IMR-90 (cell line): ENCODE measurements around the gene CSNK2A1. TPM values are rescaled to one million over a fixed set of nuclear protein-coding genes. Genes with fewer than 3 reads are reported as not detected.

Source experiments
- ATAC-seq: fragments of 200-7000 bp; cut with Tn5 transposase; 2 replicates; pipeline ENCODE4 v1.9.1; 2020; ENCODE audit warnings: low read depth, mild to moderate bottlenecking, moderate library complexity
- BruUV-seq: library from RNA; stranded (reverse); fragments of 400-500 nt; replicated peaks from 2 replicates; lab custom pipeline; 2021; lab: Mats Ljungman, UMichigan
- CTCF ChIA-PET: fragments of 300-600 bp; formaldehyde crosslinking; extraction: SDS; loops from one replicate; lab custom pipeline; 2021; ENCODE audit warnings: antibody characterized with exemption; lab: Yijun Ruan, JAX
- POLR2A ChIA-PET: fragments of 300-600 bp; sonication (Branson Sonifier 250); formaldehyde crosslinking; loops from one replicate; lab custom pipeline; 2022; ENCODE audit warnings: antibody characterized with exemption; ENCODE audit not compliant: unreplicated experiment; lab: Charles Lee
- DNase-seq: peaks from one replicate; pipeline ENCODE4 v3.0.0; 2013
- H2AFZ ChIP-seq: replicated peaks from 2 replicates; pipeline ENCODE3; 2013; ENCODE audit warnings: low read length, mild to moderate bottlenecking; ENCODE audit not compliant: poor library complexity
- H2AK5ac ChIP-seq: 2 replicates; pipeline ENCODE4 v1.6.1; 2013; ENCODE audit warnings: low read depth, low read length, inconsistent platforms
- H2AK9ac ChIP-seq: replicated peaks from 2 replicates; pipeline ENCODE3; 2013; ENCODE audit warnings: mild to moderate bottlenecking, low read depth, low read length, moderate library complexity; ENCODE audit not compliant: poor library complexity
- H2BK120ac ChIP-seq: 2 replicates; pipeline ENCODE4 v1.6.1; 2013; ENCODE audit warnings: low read depth, low read length, inconsistent platforms
- H2BK15ac ChIP-seq: 3 replicates; pipeline ENCODE4 v1.6.1; 2013; ENCODE audit warnings: low read depth, low read length, inconsistent platforms
- H2BK20ac ChIP-seq: 2 replicates; pipeline ENCODE4 v1.6.1; 2013; ENCODE audit warnings: low read depth, mild to moderate bottlenecking, inconsistent platforms, low read length, moderate library complexity
- H2BK5ac ChIP-seq: 2 replicates; pipeline ENCODE4 v1.6.1; 2013; ENCODE audit warnings: mild to moderate bottlenecking, low read depth, low read length, inconsistent platforms; ENCODE audit not compliant: poor library complexity, severe bottlenecking
- H3K14ac ChIP-seq: replicated peaks from 2 replicates; pipeline ENCODE4 v1.6.1; 2013; ENCODE audit warnings: low read depth, low read length, inconsistent platforms
- H3K18ac ChIP-seq: 2 replicates; pipeline ENCODE4 v1.6.1; 2013; ENCODE audit warnings: low read depth, low read length, control low read depth
- H3K23ac ChIP-seq: 2 replicates; pipeline ENCODE4 v1.6.1; 2013; ENCODE audit warnings: low read depth, low read length, inconsistent platforms
- H3K27ac ChIP-seq: 2 replicates; pipeline ENCODE4 v1.5.1; 2013; ENCODE audit warnings: mild to moderate bottlenecking, control low read depth, low read length; ENCODE audit not compliant: insufficient read depth
- H3K27me3 ChIP-seq: 2 replicates; pipeline ENCODE4 v1.6.1; 2013; ENCODE audit warnings: low read length; ENCODE audit not compliant: control insufficient read depth, insufficient read depth
- H3K36me3 ChIP-seq: 2 replicates; pipeline ENCODE4 v1.6.1; 2013; ENCODE audit warnings: low read length, mixed read lengths; ENCODE audit not compliant: control insufficient read depth, insufficient read depth
- H3K4ac ChIP-seq: 2 replicates; pipeline ENCODE4 v1.6.1; 2013; ENCODE audit warnings: low read depth, low read length, inconsistent platforms
- H3K4me1 ChIP-seq: 2 replicates; pipeline ENCODE4 v1.6.1; 2013; ENCODE audit warnings: low read length, mixed read lengths; ENCODE audit not compliant: control insufficient read depth, insufficient read depth
- H3K4me2 ChIP-seq: 2 replicates; pipeline ENCODE4 v1.6.1; 2013; ENCODE audit warnings: low read depth, mild to moderate bottlenecking, control low read depth, low read length, moderate library complexity
- H3K4me3 ChIP-seq: 2 replicates; pipeline ENCODE4 v1.5.1; 2013; ENCODE audit warnings: low read depth, mild to moderate bottlenecking, control low read depth, low read length, moderate library complexity; ENCODE audit not compliant: insufficient read depth
- H3K56ac ChIP-seq: 2 replicates; pipeline ENCODE4 v1.6.1; 2013; ENCODE audit warnings: low read length, inconsistent platforms; ENCODE audit not compliant: insufficient read depth; ENCODE audit errors: extremely low read depth
- H3K79me1 ChIP-seq, 2 experiments: 2 replicates each; pipeline ENCODE4 v1.6.1; 2013; ENCODE audit warnings: low read length in 2 of 2, inconsistent platforms in 1 of 2, low read depth in 1 of 2
- H3K9ac ChIP-seq: 2 replicates; pipeline ENCODE4 v1.6.1; 2013; ENCODE audit warnings: low read depth, low read length, control low read depth
- H3K9me1 ChIP-seq: 2 replicates; pipeline ENCODE4 v1.6.1; 2013; ENCODE audit warnings: low read length, inconsistent platforms; ENCODE audit not compliant: insufficient read depth
- H3K9me3 ChIP-seq: 2 replicates; pipeline ENCODE4 v1.6.1; 2013; ENCODE audit warnings: low read length; ENCODE audit not compliant: control insufficient read depth, insufficient read depth
- H4K20me1 ChIP-seq: 2 replicates; pipeline ENCODE4 v1.6.1; 2013; ENCODE audit warnings: low read length, inconsistent platforms; ENCODE audit not compliant: insufficient read depth
- H4K5ac ChIP-seq: 2 replicates; pipeline ENCODE4 v1.6.1; 2013; ENCODE audit warnings: mild to moderate bottlenecking, low read depth, low read length, control low read depth
- H4K8ac ChIP-seq, 2 experiments: 2 replicates each; pipeline ENCODE4 v1.6.1; 2013; ENCODE audit warnings: low read depth in 2 of 2, low read length in 2 of 2, control low read depth in 1 of 2, inconsistent platforms in 1 of 2
- H4K91ac ChIP-seq: 2 replicates; pipeline ENCODE4 v1.6.1; 2013; ENCODE audit warnings: low read depth, low read length, inconsistent platforms; ENCODE audit not compliant: insufficient read depth
- CEBPB ChIP-seq: IDR thresholded peaks from 2 replicates; pipeline ENCODE4 v1.6.1; 2012; ENCODE audit warnings: low read depth, low read length, improper control_type of control experiment
- CHD1 ChIP-seq: IDR thresholded peaks from 2 replicates; pipeline ENCODE4 v1.6.1; 2012; ENCODE audit warnings: low read depth, low read length, improper control_type of control experiment
- FOS ChIP-seq: fragments of 150-350 bp; IDR thresholded peaks from 2 replicates; pipeline ENCODE4 v1.6.1; 2016; ENCODE audit warnings: low read depth, low read length
- MAFK ChIP-seq: IDR thresholded peaks from 2 replicates; pipeline ENCODE4 v1.6.1; 2012; ENCODE audit warnings: low read depth, low read length, improper control_type of control experiment
- MAZ ChIP-seq: IDR thresholded peaks from 2 replicates; pipeline ENCODE4 v1.6.1; 2012; ENCODE audit warnings: low read depth, mild to moderate bottlenecking, low read length, improper control_type of control experiment, moderate library complexity, borderline replicate concordance
- MXI1 ChIP-seq: IDR thresholded peaks from 2 replicates; pipeline ENCODE4 v1.6.1; 2012; ENCODE audit warnings: low read depth, mild to moderate bottlenecking, low read length, moderate library complexity, borderline replicate concordance
- NFE2L2 ChIP-seq: fragments of 150-350 bp; IDR thresholded peaks from 2 replicates; pipeline ENCODE4 v1.6.1; 2016; ENCODE audit warnings: low read depth, mild to moderate bottlenecking, low read length
- POLR2A ChIP-seq: IDR thresholded peaks from 2 replicates; pipeline ENCODE4 v1.6.1; 2012; ENCODE audit warnings: mild to moderate bottlenecking, low read depth, low read length
- RAD21 ChIP-seq: IDR thresholded peaks from 2 replicates; pipeline ENCODE4 v1.6.1; 2012; ENCODE audit warnings: low read length, improper control_type of control experiment
- WGBS, 2 experiments: methylation state at CpG; one replicate each; pipeline versions ENCODE4 v1.1.5 to v1.1.7; 2013; ENCODE audit warnings: missing lambda C conversion rate in 2 of 2; ENCODE audit not compliant: insufficient read length in 1 of 2; ENCODE audit errors: extremely low coverage in 2 of 2; 5-methylcytosine and 5-hydroxymethylcytosine counted together
- dilution Hi-C: fragments of 300-500 bp; cut with HindIII; formaldehyde crosslinking; loops from one replicate; pipeline ENCODE4 v1.14.3; 2018; ENCODE audit warnings: low sequenced_read_pairs; ENCODE audit not compliant: unreplicated experiment
- in situ Hi-C: fragments of 300-500 bp; cut with MboI; formaldehyde crosslinking; loops from 3 replicates; pipeline ENCODE4 v1.14.3; 2019; ENCODE audit warnings: low sequenced_read_pairs, inconsistent platforms, mixed read lengths
- intact Hi-C: fragments of 100-400 bp; cut with micrococcal nuclease; formaldehyde crosslinking; loops from 2 replicates; pipeline ENCODE4 v1.10.0; 2022
- polyA plus RNA-seq, 3 experiments: library from polyadenylated mRNA; depleted of rRNA; stranded (reverse); fragments of >200 nt; gene quantifications; 2 replicates each; pipeline ENCODE4 v1.2.3, GENCODE V29; 2012; ENCODE audit warnings: low replicate concordance in 1 of 3
- total RNA-seq: library from RNA; depleted of rRNA; stranded (reverse); fragments of >200 nt; gene quantifications from 2 replicates; pipeline ENCODE4 v1.2.3, GENCODE V29; 2012

CSNK2A1 gene
- total and polyA plus RNA-seq, 2 of the 4 experiments (the other 2 are of a cell fraction): 86.3 to 151 TPM

DNA sequence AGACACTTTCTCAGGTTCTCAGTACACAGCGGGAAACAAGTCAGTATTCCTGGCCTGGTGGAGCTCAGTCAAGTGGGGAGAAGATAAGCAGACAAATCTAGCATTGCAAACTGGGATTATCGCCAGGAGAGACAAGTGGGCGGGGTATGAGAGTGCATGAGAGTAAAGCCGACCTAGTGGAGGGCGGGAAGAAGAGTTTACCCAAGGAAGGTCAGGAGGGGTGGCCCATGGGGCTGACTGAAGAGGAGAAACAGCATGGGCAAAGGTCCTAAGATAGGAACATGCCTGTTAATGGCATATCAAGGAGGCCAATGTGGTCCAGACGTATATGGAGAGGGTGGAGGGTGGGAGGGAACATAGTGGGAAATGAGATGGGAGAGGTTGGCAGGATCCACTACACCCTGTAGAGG, 12.4 kb upstream of the CSNK2A1 start:
- dilution Hi-C loops (no loop called here), in situ Hi-C loops (no loop called here)
- POLR2A ChIA-PET: no interaction called here

More for the DNA sequence above, 12.4 kb upstream of the CSNK2A1 start:
- no peak overlapping the region for H3K18ac ChIP-seq
- no peak overlapping the region for H2BK5ac ChIP-seq
- H3K4me2 ChIP-seq: no peak overlapping the region
- H2AK5ac ChIP-seq: no peak overlapping the region
- no peak overlapping the region for H4K91ac ChIP-seq
- H3K27me3 ChIP-seq: peaks cover 24% of the 10 kb centered on the region
- no peak overlapping the region for H3K4ac ChIP-seq
- H4K8ac ChIP-seq: no peak overlapping the region
- CTCF ChIA-PET: interaction anchor here (0.7 to 1.0 kb wide), 2 partner anchors 18 to 111 kb away, joined by 3 read pairs; no protein-coding TSS in a partner anchor
- H3K79me1 ChIP-seq: no peaks in the 10 kb centered on the region
- no peak overlapping the region for H3K4me3 ChIP-seq
- H3K27ac ChIP-seq: no peak overlapping the region
- TF ChIP-seq NFE2L2 (no peak), RAD21 (no peak), MAZ (no peak), CHD1 (no peak), MAFK (no peak), POLR2A (no peak), CEBPB (no peak), FOS (no peak), MXI1 (no peak)
- BruUV-seq: no TSS peak
- H2BK120ac ChIP-seq: no peak overlapping the region
- no peaks in the 10 kb centered on the region for H3K9me3 ChIP-seq
- no peak overlapping the region for H2BK20ac ChIP-seq
- no peak overlapping the region for H3K9ac ChIP-seq
- H2AFZ ChIP-seq: no peak overlapping the region
- H3K4me1 ChIP-seq: no peaks in the 10 kb centered on the region
- H3K23ac ChIP-seq: no peak overlapping the region
- DNase-seq (peak; percentile 9), ATAC-seq (no peak)
- H3K9me1 ChIP-seq: no peaks in the 10 kb centered on the region
- no peak overlapping the region for H2BK15ac ChIP-seq
- H4K20me1 ChIP-seq: no peaks in the 10 kb centered on the region
- no peak overlapping the region for H3K14ac ChIP-seq
- WGBS, 2 experiments: 19% methylated on average over 4 of the region's 6 CpGs; no CpG with 5 or more reads in 1 of the 2 experiments
- no peak overlapping the region for H3K56ac ChIP-seq
- no peak overlapping the region for H4K5ac ChIP-seq
- no peaks in the 10 kb centered on the region for H3K36me3 ChIP-seq
- H2AK9ac ChIP-seq: no peak overlapping the region
- intact Hi-C loops: no loop called here
